HG02798 (cell line): Measurements from ENCODE around the gene MPHOSPH6.
"Not testable (repeated sequence)": the region's sequence is repeated elsewhere in the genome, so short reads cannot be mapped to it uniquely, and the experiment has no call there.

ENCODE experiments used
- ATAC-seq: cut with Tn5 transposase; IDR thresholded peaks from one replicate; pipeline ENCODE4 v1.9.1; 2021; ENCODE audit warnings: mild to moderate bottlenecking; ENCODE audit not compliant: unreplicated experiment, poor library complexity

Gene MPHOSPH6, protein sequence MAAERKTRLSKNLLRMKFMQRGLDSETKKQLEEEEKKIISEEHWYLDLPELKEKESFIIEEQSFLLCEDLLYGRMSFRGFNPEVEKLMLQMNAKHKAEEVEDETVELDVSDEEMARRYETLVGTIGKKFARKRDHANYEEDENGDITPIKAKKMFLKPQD

GRCh38 chr16:82169861-82170845, at the start of gene MPHOSPH6:
TSS of gene MPHOSPH6 (minus strand) at chr16:82170224. CDS start at chr16:82170175, 49 bp downstream.
- ATAC-seq: peak; percentile 97

GRCh38 chr16:82219298-82219697, 49.3 kb upstream of the MPHOSPH6 start:
- no peak for ATAC-seq

- not testable (repeated sequence) for ATAC-seq
Measured at GRCh38 chr16:82209314-82209713, 39.3 kb upstream of the MPHOSPH6 start.

DNA sequence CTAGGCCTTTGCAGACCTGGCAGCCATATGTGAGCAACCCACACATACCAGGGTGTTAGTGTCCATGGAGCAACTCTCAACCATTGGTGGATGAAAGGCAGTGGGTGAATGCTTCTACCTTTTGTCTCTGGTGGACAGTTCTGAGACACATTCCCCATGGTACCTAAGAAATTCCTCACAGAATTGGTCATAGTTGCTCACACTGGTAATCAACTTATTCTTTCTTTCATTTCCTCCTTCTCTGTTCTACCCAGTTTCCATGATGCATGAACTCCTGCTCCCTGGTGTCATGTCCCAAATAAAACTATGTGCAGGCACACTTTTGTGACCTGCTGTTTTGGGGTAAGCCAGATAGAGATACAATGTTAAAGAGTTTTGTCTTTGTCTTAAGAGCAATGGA, 33.2 kb upstream of the MPHOSPH6 start:
- ATAC-seq: no peak

- ATAC-seq: no peak
Measured at GRCh38 chr16:82201926-82202325, 31.9 kb upstream of the MPHOSPH6 start.

- no peak for ATAC-seq
Measured at GRCh38 chr16:82201351-82201750, 31.3 kb upstream of the MPHOSPH6 start.

- no peak for ATAC-seq
Measured at GRCh38 chr16:82199209-82199608, 29.2 kb upstream of the MPHOSPH6 start.

- ATAC-seq: no peak
Measured at GRCh38 chr16:82197540-82198240, 27.7 kb upstream of the MPHOSPH6 start.

DNA sequence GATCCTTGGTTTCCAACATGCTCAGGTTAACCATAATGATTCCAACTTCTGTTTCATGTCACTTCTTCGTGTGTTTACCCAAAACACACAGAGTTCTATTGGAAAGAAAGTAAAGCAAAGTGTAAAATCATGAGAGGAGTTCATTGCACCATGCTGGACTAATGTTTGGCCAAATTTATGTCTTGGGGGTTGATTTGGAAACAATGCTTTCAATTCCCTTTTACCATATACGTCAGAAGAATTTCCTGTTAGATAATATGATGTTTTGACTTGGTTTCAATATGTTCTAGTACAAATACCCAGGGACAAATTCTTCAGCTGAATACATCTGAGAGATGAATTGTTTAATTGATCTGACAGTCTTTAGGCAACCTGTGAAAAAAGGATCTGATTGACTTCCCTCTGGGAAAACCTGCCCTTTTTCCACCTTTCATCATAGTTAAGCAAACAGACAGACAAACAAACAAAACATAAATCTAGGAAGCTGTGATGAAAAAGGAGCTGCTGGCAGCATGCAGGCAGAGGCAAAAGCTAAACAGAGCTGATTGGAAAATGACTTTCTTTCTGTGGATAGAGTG, 26.0 kb upstream of the MPHOSPH6 start:
- ATAC-seq: no peak

DNA sequence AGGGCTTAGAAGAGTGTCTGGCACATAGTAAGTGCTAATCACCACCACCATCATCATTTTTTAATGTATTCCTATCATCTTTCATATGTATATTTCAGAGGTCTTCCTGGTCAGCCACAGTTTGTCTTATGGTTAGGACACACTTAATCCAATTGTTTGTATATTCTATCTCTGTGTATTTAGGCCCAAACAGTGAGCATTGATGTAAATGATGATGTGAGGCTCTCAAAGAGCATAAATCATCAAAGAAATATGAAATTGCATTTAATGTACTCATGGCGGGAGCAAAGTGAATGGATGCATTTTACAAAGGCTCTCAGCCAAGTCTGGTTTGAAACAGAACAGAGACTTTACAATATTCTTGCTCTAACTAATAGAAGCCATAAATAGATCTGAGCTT, 24.1 kb upstream of the MPHOSPH6 start:
- ATAC-seq: no peak

GRCh38 chr16:82192665-82193064, 22.6 kb upstream of the MPHOSPH6 start:
- no peak for ATAC-seq

- no peak for ATAC-seq
Measured at GRCh38 chr16:82190386-82190785, 20.4 kb upstream of the MPHOSPH6 start.

DNA sequence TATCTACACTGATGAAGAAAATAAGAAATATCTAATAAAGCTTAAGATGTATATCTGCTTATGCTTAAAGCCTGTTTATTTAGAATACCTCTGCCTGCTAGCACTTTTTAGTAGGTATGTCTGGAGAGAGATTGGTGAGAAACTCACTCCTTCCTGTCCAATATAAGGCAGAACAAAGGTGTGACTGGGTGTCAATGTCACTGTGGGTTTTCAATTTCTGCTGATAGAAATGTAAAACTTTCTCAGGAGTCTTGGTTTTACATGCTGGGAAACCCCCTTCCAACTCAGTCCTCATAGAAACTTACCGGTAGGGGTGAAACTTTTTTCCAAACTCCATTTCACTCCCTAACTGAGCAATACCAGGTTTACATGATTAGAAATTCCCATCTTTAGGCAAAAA, 17.8 kb upstream of the MPHOSPH6 start:
- ATAC-seq: peak; percentile 45

GRCh38 chr16:82185012-82185411, 15.0 kb upstream of the MPHOSPH6 start:
- ATAC-seq: no peak

DNA sequence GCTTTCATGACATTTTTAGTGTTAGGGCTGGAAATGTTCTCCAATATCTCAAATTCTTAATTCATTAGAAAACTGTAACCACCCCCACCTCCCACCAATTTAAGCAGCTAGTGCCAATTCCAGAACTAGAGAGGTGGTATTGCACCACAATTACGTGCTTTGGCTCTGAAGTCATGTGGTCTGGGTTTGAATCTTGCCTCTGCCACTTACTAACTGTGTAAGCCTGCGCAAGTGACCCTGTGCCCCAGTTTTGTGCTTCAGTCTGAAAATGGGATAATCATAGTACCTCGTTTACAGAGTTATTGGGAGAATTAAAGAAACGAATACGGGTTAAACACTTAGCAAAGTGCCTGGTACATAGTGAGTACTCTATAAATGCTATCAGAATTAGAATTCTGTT, 14.2 kb upstream of the MPHOSPH6 start:
- no peak for ATAC-seq

GRCh38 chr16:82183004-82183397, 13.0 kb upstream of the MPHOSPH6 start:
- no peak for ATAC-seq

GRCh38 chr16:82182266-82183003, 12.4 kb upstream of the MPHOSPH6 start:
- ATAC-seq: no peak

GRCh38 chr16:82181461-82182185, 11.6 kb upstream of the MPHOSPH6 start:
- no peak for ATAC-seq

DNA sequence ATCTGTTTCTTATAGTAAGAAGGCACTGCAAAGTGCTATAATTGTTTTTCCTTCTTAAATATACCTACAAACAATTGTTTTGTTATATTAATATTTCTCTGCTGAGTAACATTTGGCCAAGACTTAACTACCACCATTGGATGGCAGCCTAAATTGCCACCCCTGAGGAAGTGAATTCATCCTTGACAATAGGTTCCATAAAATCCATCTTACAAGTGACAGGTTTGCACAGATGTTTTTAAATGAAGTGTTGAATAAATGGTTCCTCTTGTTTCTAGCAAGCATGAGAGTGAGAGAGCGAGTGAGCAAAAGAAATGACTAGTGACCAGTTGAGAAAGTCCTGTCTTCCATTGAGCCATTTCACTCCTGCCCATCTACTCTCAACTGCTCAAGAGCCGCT, 8.3 kb upstream of the MPHOSPH6 start:
- ATAC-seq: no peak
